Inflammatory macrophage (primary cell): ENCODE measurements around the gene CBFA2T3.
"Not testable (repeated sequence)": the region's sequence is repeated elsewhere in the genome, so short reads cannot be mapped to it uniquely, and the experiment has no call there.

ENCODE experiments used
- DNase-seq, 2 donors: peaks; one replicate each; pipeline ENCODE4 v3.0.0-alpha.2; 2020 to 2022
- total RNA-seq, 18 experiments: gene quantifications; one replicate each; lab custom pipeline; 2026; ENCODE audit warnings: mixed read lengths in 6 of 18, inconsistent platforms in 2 of 18; lab: John Stamatoyannopoulos, UW

Gene CBFA2T3
- total RNA-seq: 0.06 to 4.6 (median 1.1) reads per million in 18 experiments

DNA sequence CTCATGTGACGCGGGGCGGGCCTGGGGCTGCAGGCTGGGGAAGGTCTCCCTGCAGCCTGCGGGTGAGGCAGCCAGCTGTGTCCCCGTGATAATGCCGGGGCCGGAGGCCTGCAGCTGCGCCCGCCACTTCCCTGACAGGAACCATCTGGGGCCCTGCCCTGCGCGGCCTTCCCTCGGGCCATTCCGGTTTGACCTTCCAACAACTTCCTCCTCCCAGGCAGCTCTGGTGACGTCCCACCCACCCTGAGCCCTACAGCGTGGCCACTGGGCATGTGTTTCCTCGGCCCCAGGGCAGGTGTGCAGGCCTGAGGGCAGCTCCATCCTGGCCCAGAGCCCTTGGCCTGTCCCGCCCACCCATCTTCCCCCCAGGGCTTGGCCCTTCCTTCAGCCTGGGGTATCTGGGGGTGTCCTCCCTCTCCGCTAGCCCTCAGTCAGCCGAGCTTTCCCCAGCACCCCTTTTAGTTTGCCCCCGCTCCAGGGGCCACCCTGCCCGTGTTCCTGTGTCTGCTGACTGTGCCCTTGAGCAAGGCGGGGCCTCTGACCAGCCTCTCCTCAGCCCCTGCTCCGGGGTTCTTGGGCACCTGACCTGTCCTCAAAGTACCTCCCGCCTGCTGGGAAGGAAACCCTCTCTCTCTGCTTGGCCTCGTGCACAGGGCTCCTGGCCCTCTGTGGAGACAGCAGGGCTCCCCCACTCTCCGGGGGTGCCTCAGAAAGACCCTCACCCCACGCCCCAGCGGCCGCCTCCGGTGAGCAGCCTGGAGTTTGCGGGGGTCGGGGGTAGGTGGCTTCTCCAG is at the start of gene CBFA2T3:
Gene CBFA2T3 (minus strand): TSS at position 190 of the 794 bp plus-strand sequence. CDS start 400 bp downstream, outside the sequence.
- peak; percentile 76 to 87 for DNase-seq

DNA sequence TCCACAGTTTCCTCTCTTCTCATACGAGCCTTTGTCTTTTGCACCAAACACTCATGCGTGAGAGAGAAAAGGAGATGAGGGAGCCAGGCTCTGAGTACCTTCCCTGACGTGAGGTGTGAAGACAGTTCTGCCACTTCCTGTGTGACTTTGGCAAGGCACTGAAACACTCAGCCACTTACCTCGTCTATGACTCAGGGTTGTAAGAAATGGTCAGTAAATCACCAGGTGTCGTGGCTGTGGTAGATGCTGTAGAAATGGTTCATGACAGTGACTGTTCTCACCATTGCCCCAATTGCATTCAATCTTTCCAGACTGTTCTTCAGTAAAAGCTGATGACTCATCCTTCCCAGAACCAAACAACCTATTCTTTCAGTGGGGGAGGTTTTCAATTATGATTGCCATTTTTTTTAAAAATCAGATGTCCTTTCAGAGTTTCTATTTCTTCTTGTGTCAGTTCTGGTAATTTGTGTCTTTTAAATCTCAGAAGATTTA is 49.2 kb upstream of the CBFA2T3 start:
- no peak for DNase-seq

DNA sequence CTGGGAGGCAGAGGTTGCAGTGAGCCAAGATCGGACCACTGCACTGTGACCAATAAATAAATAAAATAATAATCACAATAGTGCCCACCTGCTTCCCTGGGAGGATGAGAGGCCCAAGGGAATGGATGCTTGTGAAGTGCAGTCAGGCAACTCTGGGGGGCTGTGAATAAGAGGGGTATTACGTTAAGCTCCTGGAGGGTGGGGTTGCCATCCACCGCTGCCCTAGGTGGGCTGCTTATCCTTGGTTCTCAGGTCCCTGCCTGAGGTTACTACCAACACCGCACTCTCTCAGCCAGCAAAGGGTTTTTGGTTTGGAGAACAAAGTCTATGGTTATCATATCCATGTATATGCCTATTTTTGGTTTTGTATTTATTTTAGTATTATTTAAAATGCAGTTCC is 48.6 kb upstream of the CBFA2T3 start:
- DNase-seq: no peak

DNA sequence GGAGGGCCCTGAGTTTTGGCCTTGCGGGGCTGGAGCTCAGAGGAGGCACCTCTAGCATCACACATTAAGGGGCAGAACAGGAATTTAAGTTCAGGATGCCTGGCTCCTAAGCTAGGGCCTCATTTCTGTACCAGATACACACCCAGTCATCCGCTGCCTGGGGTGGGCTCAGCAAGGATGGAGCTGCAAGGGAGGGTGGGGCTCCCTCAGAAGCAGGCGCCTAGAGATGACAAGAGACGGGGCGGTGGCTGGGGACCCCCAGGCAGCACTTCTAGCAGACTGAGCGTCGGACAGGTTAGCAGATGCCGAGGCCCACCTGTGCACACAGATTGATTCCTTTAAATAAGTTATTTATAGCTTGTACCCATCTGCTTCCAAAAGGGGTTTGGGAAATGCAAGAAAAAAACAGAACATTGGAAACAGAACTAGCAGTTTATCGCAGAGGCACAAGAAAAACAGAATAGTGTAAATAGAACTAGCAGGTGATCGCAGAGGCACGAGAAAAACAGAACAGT is 47.6 kb upstream of the CBFA2T3 start:
- DNase-seq: no peak

DNA sequence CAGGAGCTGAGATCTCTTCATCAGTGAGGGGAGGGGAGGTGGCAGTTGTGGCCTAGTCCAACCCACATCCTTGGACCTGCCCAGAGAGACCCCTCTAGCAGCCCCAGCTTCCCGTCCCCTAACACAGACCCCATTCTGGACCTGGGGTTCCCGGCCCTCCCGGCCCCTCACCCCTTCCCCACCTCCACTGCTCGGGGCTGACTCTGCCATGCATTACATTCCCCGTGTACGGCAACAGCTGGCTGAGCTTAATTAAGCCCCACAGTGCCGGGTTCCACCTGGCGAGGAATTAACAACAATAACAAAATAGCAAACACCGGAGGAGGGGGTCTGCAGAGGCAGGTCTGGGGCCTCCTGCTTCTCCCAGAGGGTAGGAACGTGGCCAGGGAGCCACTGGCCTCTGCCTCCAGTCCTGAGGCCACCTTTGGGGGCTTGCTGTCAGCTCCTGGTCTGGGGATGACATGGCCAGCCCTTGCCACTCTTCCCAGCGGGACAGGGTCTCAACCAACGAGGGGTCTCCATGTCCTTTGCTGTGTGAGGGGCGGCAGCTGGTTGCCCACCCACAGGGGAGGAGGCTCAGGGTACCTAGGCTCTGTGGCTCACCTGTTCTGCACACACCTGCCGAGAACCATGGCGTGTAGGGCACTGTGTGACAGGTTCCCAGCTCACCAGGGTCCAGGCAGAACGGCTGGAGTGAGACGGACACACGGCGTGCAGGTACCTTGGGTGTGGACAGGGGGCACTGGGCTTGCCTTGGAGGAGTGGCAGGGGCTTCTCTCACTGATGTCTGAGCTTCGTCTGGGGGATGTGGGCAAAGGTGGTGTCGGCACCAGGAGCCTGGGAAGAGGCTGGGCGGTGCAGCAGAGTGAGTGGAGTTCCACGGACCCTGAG is 46.9 kb upstream of the CBFA2T3 start:
- DNase-seq: no peak

DNA sequence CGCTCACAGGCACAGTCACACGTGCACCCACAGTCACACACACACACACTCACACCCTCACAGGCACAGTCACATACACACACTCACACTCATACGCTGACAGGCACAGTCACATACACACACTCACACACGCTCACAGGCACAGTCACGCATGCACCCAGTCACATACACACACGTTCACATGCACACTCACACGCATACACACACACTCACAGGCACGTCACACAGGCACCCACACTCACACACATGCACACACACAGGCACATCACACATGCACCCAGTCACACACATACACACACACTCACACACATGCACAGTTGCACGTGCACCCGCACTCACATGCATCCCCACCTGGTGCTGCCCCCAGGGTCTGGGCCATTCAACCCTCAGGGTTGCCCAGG is 46.1 kb upstream of the CBFA2T3 start:
- no peak for DNase-seq

DNA sequence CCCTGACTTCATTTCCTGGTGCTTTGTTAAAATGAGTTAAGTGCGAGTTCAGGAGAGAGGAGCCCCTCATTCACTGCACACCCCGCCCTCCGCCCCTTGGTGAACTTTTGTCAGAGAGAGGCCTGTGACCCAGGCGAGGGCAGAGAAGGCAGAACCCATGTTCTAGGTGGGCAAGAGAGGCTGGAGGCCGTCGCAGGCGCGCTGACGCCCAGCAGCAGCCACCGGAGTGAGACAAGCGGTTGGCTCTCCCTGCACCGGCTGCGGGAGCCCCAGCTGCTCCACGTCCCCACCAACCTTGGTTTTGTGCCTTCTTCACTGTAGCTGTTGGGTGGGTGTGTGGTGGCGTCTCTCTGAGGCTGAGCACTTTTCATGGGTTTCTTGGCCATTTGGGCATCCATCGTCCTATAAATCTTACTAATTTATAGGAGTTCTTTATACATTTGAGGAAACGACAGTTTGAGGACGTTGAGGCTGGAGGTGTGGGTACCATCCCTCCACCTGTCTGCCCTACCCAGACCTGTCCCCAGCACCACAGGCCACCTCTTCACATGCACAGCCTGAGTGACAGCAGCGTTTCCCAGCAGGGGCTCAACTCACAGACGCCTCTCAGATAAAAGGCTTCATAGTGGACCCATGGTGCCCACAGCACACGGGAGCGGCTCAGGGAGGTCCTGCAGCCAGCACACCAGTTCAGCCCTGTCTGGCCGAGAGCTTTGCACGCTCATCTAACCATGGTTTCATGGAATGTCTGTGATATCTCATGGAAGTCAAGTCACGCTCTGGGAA is 45.2 kb upstream of the CBFA2T3 start:
- DNase-seq: no peak

DNA sequence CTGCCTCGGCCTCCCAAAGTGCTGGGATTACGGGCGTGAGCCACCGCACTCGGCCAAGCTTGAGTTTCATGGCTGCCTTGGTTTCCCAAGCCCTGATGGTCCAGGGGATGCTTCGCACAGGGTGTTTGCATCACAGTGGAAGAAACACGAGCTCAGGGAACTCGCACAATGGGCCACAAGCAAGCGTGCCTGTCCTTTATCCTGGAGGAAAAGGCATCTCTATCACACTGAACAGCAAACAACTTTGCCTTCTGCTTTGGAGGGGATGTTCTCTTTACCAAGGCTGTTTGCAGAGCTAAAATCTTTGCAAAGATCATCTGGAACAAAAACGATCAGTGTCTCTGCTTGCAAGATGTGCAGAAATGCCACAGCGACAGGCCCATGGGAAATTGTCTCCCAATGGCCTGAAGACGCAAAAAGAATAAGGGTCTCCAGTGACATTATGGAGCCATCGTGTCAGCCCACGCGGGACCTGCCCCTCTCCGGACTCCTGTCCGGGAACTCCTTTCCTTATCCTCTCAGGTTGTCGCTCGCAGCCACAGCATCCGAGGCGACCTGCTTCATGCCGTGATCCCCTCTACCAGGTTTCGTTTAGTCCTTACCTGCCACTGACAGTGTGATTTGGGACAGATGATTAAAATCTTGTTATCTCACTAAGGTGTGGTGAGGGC is 44.1 kb upstream of the CBFA2T3 start:
- no peak for DNase-seq

DNA sequence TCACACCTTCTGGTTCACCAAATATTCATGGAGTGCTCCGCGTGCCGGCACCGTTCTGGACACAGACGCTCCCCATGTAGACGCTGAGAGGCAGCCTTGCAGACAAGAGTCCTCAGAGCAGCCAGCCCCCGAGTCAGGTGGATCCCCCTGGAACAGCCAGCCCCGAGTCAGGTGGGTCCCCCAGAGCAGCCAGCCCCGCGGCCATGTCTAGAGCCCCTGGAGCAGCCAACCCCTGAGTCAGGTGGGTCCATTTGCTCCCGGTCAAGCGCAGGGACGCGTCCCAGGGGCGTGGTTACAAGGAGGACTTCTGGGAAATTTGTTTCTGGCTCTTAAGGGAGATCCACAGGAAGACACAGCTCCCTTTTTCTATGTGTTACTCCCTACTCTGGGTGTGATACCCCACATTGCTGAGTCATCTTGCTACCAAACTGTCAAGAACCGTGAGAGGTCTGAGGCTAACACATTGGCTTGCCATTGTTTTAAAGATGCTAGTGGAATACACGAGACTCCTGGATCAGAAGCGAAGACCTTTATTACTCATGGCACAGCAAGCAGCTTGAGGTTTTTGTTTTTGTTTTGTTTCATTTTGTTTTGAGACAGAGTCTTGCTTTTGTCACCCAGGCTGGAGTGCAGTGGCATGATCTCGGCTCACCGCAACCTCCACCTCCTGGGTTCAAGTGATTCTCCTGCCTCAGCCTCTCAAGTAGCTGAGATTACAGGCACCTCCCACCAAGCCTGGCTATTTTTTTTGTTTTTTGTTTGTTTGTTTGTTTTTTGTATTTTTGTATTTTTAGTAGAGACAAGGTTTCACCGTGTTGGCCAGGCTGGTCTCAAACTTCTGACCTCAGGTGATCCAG is 43.3 kb upstream of the CBFA2T3 start:
- DNase-seq: no peak

DNA sequence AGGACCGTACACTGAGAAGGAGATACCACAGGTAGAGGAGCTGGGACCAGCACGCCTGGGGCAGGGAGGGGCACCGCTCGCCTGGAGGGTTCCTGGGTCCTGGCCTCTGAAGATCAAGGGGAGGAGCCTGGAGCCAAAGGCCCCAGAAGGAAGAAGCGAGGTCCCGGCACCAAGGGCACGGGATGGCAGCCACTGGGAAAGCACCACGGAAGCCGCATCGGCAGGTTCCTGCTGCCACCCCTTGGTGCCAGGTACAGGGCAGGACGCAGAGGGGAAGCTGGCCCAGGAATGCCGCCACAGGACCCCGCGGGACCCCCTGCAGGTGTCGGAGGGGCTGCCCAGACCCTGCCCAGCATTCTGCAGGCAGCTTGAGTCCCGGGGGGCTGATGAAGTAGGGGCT is 42.5 kb upstream of the CBFA2T3 start:
- no peak for DNase-seq

DNA sequence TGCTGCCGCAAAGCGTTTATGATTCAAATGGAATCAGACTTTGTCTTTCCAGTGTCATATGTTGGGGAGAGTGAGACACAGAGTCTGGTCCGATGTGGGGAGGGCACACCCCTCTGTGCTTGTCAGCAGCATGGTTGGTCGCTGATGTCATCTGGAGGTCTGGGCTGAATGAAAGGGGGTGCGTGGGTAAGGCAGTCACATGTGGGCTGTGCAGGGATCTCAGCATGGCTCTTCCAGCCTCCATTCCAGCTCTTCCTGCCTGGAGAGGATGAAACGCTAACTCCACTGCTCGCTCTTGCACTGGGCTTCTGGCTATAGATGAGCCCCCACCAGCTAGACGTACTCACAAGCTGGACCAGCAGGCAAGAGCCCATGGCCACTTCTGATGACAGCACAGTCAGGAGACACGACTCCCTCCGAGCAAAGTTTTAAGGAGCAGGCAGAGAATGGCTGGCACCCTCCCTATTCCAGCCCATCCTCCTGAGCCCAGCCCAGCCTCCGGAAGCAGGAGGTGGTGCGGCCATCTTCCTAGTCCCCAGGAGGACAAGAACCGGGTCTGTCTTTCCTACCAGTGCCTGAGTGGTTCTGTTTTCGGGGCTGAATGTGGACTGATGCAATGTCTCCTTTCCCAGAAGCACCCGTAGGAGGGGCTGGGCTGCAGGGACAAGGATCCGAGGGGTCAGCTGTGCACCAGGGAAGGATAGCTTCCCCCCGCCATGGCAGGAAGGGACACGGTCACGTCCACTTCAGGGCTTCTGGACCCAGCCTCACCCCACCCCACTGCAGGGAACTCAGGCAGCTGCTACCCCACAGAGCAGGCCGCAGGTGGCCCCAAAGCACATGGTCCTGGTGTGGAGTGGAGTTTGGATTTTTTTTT is 41.5 kb upstream of the CBFA2T3 start:
- DNase-seq: no peak

DNA sequence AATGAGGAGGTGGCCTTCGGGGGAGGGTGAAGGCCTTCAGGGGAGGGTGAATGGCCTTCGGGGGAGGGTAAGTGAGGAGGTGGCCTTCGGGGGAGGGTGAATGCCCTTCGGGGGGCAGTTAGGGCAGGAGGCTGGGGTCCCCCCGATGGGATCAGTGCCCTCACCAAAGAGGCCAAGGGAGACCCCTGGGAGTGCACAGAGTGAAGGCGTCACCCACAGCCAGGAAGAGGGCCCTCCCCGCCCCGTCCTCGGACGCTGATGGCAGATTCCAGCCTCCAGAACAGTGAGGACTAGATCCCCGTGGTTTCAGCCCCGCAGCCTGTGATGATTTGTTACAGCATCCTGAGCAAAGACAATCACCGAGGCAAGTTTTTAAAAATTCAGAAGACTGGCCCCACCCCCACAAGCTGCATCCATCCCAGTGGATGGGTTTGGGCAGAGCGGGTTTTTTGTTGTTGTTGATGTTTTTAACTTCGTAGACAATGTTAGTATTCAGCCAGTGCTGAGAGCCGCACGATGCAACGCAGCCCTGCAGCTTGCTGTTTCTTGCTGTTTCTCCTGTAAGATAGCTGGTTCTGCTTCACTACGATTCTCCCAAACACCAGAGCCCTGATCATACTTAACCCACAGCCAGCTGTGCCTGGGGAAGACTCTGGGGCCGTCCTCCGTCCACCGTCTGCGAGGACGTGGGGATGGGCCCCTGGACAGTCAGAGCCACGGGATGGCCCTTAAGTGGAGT is 40.7 kb upstream of the CBFA2T3 start:
- DNase-seq: no peak

DNA sequence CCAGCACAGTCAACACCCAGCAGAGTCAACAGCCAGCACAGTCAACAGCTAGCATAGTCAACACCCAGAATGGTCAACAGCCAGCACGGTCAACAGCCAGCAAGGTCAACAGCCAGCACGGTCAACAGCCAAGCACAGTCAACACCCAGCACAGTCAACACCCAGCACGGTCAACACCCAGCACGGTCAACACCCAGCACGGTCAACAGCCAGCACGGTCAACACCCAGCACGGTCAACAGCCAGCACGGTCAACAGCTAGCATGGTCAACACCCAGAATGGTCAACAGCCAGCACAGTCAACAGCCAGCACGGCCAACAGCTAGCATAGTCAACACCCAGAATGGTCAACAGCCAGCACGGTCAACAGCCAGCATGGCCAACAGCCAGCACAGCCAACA is 39.6 kb upstream of the CBFA2T3 start:
- not testable (repeated sequence) for DNase-seq

DNA sequence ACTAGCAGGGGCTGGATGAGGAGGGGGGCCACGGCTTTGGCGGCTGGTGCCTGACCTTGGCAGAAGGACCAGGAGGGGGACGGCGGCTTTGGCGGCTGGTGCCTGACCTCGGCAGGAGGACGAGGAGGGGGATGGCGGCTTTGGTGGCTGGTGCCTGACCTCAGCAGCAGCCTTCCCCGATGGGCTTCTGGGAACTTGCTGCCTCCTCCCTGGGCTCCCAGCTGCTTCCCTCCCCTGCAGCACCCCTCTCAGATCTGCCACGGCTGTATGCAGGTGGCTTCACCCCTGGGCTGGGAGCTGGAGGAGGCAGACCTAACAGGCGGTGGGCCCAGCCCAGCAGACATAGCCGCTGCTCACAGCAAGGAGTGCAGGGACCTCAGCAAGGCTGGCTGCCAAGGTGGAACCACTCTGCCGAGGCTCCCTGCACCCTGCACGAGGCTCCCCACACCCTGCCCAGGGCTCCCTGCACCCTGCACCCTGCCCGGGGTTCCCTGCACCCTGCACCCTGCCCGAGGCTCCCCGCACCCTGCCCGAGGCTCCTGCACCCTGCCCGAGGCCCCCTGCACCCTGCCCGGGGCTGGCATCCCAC is 38.4 kb upstream of the CBFA2T3 start:
- no peak for DNase-seq

DNA sequence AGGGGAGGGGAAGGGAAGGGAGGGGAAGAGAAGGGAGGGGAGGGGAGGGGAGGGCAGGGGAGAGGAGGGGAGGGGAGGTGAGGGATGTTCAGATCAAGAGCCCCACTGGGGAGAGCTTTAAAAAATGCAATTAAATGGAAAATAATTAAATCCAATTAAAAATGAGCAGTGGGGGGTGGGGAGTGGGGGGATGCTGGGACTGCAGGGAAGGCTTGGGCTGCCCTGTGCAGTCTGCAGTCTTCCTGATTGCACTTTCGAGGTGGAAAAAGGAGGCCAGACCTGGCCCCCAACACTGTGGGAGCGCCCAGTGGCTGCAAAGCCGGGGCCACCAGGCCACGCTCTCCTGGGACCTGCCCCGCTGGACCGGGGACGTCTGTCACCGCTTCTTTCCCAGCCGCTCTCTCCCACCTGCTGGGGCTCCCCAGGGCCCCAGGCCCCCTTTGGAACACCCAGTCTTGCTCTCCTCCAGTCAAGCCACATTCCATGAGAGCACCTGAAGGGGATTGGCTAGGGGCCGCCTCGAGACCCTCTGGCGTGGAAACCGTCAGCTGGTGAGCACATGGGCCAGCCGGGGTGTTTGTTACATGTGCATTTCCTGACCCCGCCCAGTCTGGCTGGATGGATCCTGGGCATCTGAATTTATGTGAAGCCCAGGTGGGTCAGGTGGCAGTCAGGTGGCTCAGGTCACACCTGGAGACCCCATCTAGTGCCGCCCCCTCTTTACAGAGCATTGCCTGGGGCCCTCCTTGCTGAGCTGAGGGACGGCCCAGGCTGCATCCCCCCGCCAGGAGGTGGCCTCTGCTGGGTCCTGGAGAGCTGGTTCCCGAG is 37.6 kb upstream of the CBFA2T3 start:
- DNase-seq: no peak

DNA sequence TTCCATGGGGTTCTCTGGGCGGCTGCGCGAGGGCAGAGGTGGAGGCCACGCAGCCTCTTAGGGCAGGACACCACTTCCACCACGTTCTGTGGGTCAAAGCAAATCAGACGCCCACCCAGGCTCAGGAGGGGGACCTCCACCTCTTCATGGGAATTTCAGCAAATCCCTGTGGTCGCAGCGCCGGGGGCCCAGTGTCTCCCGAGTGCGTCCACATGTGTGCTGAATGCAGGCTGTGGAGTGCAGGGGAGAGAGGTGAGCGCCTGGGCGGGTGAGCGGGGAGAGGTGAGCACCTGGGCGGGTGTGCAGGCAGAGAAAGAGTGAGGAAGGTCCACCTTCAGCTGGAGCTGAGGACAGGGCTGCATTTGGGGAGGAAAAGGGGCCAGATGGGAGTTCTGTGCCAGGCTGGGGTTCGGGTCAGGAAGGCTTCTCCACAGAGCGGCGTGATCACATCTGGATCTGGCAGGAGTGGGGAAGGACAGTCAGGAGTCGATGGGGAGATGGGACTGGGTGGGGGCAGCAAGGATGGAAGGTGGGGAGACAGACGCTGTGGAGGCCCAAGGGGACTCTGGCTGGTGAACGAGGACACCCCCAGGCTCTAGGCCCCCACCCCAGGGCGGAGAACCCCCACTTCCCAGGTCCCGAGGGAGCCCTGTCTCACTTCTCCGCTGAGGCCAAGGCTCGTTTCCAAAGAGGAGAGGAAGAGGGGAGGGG is 36.8 kb upstream of the CBFA2T3 start:
- no peak for DNase-seq

DNA sequence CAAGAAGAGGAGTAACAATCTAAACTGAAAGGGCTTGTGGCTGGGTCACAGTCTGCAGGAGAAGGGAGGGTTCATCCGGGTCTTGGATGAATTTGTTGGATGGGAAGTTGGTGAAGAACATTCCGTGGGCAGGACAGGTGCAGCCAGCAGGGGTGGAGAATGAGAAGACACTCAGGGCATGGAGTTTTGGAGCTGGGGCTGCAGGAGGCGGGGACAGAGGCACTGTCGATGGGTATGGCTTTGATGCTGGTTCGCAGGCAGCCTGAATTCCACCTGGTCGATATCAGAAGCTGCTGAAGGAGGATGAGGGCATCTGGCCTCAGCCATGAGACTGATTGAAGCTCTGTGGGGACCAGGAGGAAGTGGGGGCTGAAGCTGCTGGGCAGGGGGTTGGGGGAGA is 36.1 kb upstream of the CBFA2T3 start:
- DNase-seq: no peak
